NB4 (cell line): ENCODE results near the gene CNKSR3.

Experiments
- CTCF ChIP-seq: IDR thresholded peaks from one replicate; pipeline ENCODE4 v1.5.1; 2012; ENCODE audit warnings: low read depth, low read length
- MYC ChIP-seq: IDR thresholded peaks from 2 replicates; pipeline ENCODE4 v1.6.1; 2011; ENCODE audit warnings: low read depth, low read length
- POLR2A ChIP-seq: IDR thresholded peaks from 2 replicates; pipeline ENCODE4 v1.6.1; 2011; ENCODE audit warnings: mild to moderate bottlenecking; ENCODE audit not compliant: insufficient read length; ENCODE audit errors: extremely low read depth
- TF ChIP-seq, protein P1 (sequence below): IDR thresholded peaks from 2 replicates; pipeline ENCODE4 v1.6.1; 2011; ENCODE audit warnings: low read depth, low read length

- TF ChIP-seq POLR2A (no peak), CTCF (no peak), MYC (no peak)
- TF ChIP-seq, protein P1, sequence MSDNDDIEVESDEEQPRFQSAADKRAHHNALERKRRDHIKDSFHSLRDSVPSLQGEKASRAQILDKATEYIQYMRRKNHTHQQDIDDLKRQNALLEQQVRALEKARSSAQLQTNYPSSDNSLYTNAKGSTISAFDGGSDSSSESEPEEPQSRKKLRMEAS, result no peak
These were observed 24.7 kb upstream of the CNKSR3 start for GRCh38 chr6:154535147-154535546.
